ENCODE results near the gene ZNF668.
"Not testable (repeated sequence)": the region's sequence is repeated elsewhere in the genome, so short reads cannot be mapped to it uniquely, and the experiment has no call there.

ZNF668 gene

DNA sequence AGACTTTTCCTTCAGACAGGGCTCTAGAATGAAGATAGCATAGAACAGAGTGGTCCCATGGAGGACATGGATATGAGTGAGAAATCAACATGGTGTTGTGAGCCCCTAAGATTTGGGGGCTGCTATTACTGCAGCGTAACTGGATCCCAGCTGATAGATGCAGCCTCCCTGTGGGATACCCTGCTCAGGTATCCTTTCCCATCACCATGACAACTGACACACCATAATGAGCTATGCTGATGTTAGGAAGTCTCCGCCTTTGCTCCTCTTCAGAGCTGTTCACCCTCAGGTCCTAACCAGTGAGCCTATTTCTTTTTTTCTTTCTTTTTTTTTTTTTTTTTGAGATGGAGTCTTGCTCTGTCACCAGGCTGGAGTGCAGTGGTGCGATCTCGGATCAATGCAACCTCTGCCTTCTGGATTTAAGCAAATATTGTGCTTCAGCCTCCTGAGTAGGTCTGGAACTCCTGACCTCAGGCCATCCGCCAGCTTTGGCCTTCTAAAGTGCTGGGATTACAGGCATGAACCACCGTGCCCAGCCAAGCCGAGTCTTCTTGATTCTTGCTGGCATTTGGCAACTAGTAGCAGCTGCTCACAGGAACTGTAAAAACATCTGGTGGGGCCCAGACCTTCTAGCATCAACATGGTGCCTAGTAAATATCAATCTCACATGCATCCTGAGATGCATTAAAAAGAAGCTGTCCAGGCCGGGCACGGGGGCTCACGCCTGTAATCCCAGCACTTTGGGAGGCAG is 23.6 kb downstream of the ZNF668 start:
- peak; percentile 49 for DNase-seq

DNA sequence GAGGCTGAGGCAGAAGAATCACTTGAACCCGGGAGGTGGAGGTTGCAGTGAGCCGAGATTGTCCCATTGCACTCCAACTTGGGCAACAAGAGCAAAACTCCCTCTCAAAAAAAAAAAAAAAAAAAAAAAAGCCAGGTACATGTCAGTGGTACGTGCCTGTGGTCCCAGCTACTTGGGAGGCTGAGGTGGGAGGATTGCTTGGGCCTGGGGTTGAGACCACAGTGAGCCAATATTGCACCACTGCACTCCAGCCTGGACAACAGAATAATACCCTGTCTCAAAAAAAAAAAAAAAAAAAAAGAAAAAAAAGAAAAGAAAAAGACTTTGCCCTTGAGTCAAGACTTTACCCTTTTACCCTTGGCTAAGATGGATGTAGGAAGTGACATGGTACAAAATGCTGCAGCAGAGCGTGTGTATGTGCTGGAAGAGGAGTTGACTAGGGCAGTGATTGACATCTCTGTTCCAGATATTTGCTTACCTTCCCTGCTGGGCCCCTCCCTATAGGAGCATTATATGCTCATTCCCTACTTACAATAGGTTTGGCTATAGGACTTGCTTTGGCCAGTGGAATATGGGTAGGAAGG is 30.1 kb downstream of the ZNF668 start:
- DNase-seq = no peak

DNA sequence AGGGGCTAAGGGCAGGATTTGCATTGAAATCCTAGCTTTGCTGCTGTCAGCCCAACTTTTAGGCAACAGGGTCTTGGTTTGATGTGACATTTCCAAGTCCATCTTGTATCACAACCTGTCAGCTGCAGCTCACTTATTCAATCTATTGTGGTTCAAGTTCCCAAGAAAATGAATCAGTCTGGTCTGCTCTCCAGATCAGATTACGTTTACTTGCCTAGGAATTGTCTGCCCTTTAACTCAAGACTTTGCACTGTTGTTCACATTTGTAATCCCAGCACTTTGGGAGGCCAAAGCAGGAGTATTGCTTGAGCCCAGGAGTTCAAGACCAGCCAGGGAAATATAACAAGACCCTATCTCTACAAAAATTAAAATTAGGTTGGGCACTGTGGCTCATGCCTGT is 30.7 kb downstream of the ZNF668 start:
- no peak for DNase-seq

DNA sequence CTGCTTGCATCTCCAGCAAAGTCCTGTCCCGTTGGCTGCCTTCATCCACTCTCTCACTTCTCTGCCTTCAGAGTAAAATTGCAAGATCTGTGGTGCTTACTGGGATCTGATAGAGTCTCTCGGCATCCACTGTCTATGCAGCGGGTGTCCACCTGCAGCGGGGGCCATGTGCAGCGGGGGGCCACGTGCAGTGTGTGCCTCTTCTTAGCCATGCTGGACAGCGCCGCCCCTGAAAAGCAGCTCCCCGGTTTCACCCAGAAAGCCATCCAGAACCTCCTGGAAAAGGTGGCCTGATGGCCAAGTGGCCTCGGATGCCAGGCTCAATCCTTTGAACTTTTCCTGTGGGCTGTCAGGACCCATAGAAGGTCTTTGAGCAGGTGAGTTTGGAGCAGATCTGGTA is 31.2 kb downstream of the ZNF668 start:
- no peak for DNase-seq

DNA sequence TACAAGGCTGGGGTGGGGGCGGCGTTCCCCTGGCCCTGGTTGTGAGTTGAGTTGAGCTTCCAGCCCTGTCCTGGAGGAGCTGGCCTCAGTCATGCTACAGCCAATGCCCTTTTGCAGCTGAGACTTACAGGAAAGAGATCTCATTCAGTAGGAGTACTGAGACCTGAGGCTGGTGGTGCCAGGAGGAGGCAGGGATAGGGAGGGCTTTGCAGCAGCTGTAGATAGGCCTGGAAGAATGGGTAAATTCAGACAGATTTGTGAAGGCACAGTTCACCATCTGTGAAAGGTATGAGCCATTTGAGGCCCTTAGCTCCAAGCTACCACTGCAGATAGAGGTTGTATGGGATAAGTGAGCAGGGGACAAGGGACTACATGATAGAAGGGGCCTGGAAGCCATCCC is 35.0 kb downstream of the ZNF668 start:
- DNase-seq = no peak

DNA sequence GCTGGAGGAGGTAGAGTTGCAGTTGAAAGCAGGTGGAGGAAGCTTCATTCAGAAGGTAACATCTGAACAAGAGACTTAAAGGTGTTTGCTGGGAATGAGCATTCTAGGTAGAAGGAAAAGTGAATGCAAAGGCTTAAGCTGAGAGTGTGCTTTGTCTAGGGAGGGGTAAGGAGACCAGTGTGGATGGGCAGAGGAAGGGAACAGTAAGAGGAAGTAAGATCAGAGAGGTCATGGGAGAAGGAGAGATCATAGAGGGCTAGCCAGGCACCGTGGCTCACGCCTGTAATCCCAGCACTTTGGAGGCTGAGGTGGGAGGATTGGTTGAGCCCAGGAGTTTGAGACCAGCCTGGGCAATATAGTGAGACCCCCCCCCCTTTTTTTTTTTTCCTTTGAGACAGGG is 37.3 kb downstream of the ZNF668 start:
- DNase-seq = peak; percentile 63

DNA sequence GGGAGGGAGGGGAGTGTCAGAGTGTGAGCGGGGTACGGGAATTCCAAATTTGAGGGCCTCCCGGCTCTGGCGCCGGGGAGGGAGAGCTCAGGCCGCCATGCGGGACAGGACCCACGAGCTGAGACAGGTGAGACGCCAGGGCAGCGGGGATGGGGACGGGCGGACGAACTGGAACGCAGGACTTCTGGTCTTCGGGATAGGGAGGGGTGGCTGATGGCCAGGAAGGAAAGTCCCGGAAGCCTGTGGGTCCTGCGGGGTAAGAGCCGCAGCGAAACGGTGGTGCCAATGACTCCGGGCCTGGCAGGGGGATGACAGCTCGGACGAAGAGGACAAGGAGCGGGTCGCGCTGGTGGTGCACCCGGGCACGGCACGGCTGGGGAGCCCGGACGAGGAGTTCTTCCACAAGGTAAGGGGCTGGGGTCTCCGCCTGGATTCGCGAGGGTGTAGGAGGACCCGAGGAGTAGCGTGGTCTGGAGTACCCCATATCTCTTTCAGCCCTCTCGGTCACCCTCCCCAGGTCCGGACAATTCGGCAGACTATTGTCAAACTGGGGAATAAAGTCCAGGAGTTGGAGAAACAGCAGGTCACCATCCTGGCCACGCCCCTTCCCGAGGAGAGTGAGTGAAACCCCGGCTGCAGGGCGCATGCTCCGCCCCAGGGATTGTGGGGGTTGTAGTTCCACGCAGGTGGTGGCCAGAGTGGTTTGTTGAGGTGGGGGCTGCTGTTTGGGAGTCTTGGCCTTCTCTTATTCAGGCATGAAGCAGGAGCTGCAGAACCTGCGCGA is 40.1 kb downstream of the ZNF668 start:
- peak; percentile 76 for DNase-seq

DNA sequence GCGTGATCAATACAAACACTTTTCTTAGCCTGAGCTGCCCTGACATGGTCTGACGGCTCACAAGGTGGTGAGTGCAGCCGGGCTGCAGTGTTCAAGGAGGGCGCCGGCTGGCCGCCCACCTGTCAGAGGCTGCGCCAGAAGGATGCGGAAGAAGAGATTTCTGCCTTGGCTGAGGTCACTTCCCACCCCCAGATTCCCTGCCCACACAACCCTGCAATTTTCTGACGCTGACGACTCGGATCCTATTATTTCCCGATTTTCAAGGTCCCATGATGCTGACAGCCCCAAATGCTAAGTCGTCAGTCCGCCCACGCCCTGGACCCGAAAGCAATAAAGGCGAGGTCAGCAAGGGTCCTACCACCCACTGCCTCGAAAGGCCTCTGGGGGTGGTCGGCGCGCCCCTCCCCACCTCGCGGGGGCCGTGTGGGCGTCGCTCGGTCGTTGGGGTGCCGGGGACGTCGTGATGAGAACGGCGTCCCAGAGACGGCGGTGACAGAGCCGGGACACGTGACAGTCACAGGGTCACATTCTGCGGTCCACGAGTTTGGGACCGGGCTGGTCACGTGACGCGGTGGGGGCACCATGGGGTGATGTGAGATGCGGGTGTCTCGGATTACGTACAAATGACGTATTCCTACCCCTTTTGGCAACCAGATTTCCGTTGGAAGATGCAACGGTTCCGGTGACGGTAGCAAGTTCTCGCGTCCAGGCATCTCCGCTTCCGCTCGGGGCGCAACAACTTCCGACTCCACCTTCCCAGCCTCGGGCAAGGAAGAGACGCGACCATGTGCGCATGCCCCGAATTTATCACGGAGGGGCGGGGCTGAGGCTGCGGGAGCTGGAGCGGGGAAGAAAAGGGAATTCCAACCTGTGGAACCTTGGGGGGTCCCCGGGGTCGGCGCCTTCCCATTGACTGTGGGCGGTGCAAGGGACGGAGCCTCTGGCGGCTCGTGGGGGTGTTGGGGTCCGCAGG is 41.0 kb downstream of the ZNF668 start, which contains the start of gene STX4:
TSS of gene STX4 (plus strand) at position 823 of the 973 bp plus-strand sequence. CDS start 248 bp downstream, outside the sequence.
- peak; percentile 97 for DNase-seq

DNA sequence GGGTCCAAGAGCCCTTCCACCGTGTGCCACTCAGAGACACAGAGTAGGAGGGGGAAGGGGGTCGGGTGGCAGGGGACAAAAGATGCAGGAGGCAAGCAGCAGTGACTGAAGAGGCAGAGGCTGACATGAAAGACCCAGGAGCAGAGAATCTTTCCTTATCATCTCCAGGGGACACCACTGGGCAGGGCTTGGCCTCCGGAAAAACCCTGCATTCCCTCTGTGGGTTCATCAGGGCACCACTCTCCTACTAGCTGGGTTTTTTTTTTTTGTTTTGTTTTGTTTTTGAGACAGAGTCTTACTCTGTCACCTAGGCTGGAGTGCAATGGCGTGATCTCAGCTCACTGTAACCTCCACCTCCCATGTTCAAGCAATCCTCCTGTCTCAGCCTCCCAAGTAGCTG is 42.8 kb downstream of the ZNF668 start:
- DNase-seq = no peak

DNA sequence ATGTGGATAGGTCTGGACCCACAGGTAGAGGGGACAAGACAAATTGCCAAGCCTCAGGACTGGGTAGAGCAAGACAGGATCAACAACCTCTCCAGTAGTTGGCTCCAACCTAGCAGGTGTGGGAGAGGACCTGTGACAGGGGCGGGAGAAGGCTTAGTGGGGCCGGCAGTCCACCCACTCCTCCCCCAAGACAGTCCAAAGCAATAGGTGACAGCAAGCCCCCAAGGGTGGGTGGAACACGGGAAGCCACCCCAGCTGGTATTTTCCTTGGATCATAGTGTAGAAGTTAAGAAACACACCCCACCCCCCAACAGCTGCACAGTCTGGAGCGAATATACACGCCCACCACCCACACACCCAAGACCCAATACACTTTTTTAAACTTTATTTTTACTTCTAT is 44.8 kb downstream of the ZNF668 start:
- no peak for DNase-seq

DNA sequence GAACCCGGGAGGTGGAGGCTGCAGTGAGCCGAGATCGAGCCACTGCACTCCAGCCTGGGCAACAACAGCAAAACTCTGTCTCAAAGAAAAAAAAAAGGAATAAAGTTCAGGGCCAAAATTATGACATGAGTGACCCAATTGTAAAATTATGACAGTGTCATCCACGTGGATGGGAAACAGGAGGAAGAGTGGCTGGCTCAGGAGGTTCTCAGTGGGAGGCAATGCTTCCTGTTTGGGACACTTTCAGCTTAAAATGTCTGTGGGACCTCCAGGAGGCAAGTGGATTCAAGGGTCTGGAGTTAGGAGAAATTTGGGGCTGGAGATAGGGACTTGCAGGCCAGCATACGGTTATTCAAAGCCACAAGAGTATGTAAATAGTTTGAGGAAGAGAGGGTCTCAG is 48.7 kb downstream of the ZNF668 start:
- peak; percentile 25 for DNase-seq

DNA sequence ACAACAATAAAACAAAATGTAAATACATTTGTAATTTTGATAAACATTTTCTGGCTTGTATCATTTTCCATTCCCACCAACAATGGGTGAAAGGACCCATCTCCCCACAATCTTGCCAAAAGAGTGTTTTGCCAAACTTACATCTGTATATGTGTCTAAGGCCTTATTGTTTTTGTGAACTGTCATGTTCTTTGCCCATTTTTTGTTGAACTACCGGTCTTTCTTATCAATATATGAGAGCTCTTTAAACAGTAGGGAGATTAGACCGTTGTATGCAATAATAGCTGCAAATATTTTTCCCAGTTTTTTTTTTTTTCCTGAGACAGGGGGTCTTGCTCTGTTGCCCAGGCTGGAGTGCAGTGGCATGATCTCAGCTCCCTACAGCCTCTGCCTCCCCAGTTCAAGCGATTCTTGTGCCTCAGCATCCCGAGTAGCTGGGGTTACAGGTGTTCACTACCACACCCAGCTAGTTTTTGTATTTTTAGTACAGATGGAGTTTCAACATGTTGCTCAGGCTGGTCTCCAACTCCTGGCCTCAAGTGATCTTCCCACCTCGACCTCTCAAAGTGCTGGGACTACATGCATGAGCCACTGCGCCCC is 50.3 kb downstream of the ZNF668 start:
- no peak for DNase-seq

DNA sequence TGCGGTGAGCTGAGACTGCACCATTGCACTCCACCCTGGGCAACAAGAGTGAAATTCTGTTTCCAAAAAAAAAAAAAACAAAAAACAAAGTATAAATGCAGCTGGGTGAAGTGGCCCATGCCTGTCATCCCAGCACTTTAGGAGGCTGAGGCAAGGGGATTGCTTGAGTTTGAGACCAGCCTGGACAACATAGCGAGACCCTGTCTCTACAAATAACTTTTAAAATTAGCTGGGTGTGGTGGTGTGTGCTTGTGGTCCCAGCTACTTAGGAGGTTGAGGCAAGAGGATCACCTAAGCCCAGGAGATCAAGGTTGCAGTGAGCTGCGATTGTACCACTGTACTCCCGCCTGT is 50.8 kb downstream of the ZNF668 start:
- DNase-seq = no peak

DNA sequence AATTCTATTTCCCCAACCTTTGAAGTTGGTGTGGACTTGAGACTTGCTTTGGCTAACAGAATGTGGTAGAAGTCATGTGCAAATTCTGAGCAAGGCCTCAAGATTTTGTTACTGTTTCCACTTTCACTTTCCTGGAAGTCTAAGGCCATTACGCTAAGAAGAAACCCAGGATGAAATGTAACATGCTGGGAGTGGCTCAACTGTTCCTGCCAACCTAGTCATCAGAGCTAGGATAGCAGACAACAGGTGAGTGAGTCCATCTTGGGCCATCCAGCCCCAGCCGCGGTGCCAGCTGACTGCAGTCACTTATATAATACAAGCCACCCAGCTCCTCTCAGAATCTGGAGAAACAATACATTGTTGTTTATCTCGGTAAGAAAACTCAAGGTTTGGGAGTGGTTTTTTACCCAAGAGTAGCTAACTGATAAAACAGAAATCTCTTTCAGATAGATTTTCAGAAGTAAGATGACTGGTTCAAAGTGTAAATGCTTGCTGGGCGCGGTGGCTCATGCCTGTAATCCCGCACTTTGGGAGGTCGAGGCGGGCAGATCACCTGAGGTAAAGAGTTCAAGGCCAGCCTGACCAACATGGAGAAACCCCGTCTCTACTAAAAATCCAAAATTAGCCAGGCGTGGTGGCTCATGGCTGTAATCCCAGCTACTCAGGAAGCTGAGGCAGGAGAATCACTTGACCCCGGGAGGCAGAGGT is 51.3 kb downstream of the ZNF668 start:
- no peak for DNase-seq

DNA sequence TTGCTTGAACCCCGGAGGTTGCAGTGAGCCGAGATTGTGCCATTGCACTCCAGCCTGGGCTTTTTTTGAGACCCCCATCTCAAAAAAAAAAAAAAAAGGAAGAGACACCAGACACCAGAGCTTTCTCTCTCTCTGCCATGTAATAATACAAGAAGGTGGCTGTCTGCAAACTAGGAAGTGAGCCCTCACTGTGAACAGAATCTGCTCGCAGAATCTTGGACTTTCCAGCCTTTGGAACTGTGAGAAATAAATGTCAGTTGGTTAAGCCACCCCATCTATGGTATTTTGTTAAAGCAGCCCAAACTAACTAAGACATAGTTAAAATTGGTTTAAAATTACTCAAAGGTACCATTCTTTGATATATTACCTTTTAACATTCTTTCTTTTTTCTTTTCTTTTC is 53.5 kb downstream of the ZNF668 start:
- DNase-seq = no peak

DNA sequence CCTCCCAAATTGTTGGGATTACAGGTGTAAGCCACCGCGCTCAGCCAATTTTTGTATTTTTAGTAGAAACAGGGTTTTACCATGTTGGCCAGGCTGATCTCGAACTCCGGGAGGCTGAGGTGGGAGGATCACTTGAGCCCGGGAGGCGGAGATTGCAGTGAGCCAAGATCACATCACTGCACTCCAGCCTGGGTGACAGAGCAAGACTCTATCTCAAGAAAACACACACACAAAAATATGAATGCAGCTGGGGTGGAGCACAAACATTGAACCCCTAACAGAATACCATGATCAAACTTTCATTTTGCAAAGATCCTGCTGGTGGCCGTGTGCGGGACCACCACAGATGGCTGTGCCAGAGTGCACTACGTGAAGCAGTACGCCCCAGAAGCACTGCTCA is 56.3 kb downstream of the ZNF668 start:
- not testable (repeated sequence) for DNase-seq

DNA sequence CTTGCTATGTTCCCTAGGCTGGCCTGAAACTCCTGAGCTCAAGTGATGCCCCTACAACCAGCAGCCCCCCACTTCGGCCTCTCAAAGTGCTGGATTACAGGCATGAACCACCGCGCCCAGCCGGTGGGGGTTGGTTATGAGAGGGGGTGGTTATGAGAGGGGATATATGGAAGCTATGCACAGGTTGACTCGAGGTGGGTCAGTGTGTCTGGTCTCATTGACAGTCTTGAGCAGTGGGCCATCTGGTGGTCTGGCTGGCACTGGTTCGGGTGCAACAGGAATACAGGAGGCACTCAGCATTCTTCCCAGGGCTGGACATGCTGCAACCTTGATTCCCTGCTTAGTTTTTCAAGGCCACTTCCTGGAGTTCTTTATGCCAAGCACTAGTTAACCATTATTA is 58.0 kb downstream of the ZNF668 start:
- DNase-seq = no peak

DNA sequence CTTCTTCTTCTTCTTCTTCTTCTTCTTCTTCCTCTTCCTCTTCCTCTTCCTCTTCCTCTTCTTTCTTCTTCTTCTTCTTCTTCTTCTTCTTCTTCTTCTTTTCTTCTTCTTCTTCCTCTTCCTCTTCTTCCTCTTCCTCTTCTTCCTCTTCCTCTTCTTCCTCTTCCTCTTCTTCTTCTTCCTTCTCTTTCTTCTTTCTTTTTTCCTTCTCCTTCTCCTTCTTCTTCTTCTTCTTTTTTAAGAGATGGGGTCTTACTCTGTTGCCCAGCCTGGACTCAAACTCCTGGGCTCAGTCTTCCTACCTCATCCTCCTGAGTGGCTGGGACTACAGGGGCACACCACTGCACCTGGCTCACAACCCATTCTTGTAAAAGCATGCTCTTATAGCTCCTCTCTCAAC is 60.7 kb downstream of the ZNF668 start:
- not testable (repeated sequence) for DNase-seq

DNA sequence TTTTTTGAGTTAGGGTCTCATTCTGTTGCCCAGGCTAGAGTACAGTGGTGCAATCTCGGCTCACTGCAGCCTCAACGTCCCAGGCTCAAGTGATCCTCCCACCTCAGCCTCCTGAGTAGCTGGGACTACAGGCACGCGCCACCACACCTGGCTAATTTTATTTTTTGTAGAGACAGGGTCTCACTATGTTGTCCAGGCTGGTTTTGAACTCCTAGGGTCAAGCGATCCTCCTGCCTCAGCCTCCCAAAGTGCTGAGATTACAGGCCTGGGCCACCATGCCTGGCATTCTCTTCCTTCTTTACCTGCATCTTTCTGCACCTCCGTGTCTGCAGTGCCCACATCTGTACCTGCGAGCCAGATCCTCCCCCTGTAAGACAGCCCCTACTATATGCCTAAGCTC is 62.2 kb downstream of the ZNF668 start:
- not testable (repeated sequence) for DNase-seq
